Panc1 (cell line): ENCODE data around the gene ANAPC15. TPM values are rescaled to one million over a fixed set of nuclear protein-coding genes. Genes with fewer than 3 reads are reported as not detected.
"Not testable (repeated sequence)": the region's sequence is repeated elsewhere in the genome, so short reads cannot be mapped to it uniquely, and the experiment has no call there.

Experiments
- ATAC-seq: fragments of 200-7000 bp; cut with Tn5 transposase; 2 replicates; pipeline ENCODE4 v1.9.1; 2020; ENCODE audit warnings: mild to moderate bottlenecking, moderate library complexity
- BruUV-seq: library from RNA; stranded (reverse); fragments of 400-500 nt; replicated peaks from 2 replicates; lab custom pipeline; 2021; lab: Mats Ljungman, UMichigan
- CTCF ChIA-PET: fragments of 300-600 bp; sonication (Branson Sonifier 250); formaldehyde crosslinking; loops from one replicate; lab custom pipeline; 2022; ENCODE audit warnings: antibody characterized with exemption; lab: Charles Lee
- POLR2A ChIA-PET: fragments of 300-600 bp; sonication (Branson Sonifier 250); formaldehyde crosslinking; loops from one replicate; lab custom pipeline; 2022; ENCODE audit warnings: antibody characterized with exemption; lab: Charles Lee
- DNase-seq: peaks from one replicate; pipeline ENCODE4 v3.0.0-alpha.2; 2010; ENCODE audit warnings: low read depth, low spot score
- H3K27ac ChIP-seq: 2 replicates; pipeline ENCODE4 v1.5.1; 2011; ENCODE audit warnings: mild to moderate bottlenecking, low read length, inconsistent platforms
- H3K27me3 ChIP-seq: fragments of 200-500 bp; sonication (Bioruptor generic); 2 replicates; pipeline ENCODE4 v1.6.0; 2014; ENCODE audit warnings: low read length, inconsistent platforms; ENCODE audit not compliant: control insufficient read depth, insufficient read depth
- H3K36me3 ChIP-seq: fragments of 200-500 bp; sonication (Bioruptor generic); 2 replicates; pipeline ENCODE4 v1.5.1; 2014; ENCODE audit warnings: inconsistent platforms, mild to moderate bottlenecking, low read length, moderate library complexity; ENCODE audit not compliant: control insufficient read depth, insufficient read depth
- H3K4me1 ChIP-seq: 2 replicates; pipeline ENCODE4 v1.5.1; 2011; ENCODE audit warnings: inconsistent platforms, mild to moderate bottlenecking, low read length, moderate library complexity; ENCODE audit not compliant: control insufficient read depth, insufficient read depth
- H3K4me3 ChIP-seq, 2 experiments: 2 replicates each; pipeline ENCODE4 v1.5.1; 2011 to 2012; ENCODE audit warnings: low read depth in 2 of 2, low read length in 2 of 2, mild to moderate bottlenecking in 2 of 2, inconsistent platforms in 1 of 2, moderate library complexity in 1 of 2
- H3K9me3 ChIP-seq: fragments of 200-500 bp; sonication (Bioruptor generic); 2 replicates; pipeline ENCODE4 v1.5.1; 2014; ENCODE audit warnings: low read depth, mild to moderate bottlenecking, inconsistent platforms, low read length, moderate library complexity; ENCODE audit not compliant: control insufficient read depth, insufficient read depth
- POLR2AphosphoS5 ChIP-seq: IDR thresholded peaks from 2 replicates; pipeline ENCODE4 v1.6.1; 2012; ENCODE audit warnings: mild to moderate bottlenecking, low read depth, low read length, moderate library complexity
- SIN3A ChIP-seq: IDR thresholded peaks from 2 replicates; pipeline ENCODE4 v1.6.1; 2012; ENCODE audit warnings: low read depth, mild to moderate bottlenecking, low read length, moderate library complexity, borderline replicate concordance; ENCODE audit not compliant: insufficient read depth
- TCF7L2 ChIP-seq: IDR thresholded peaks from 2 replicates; pipeline ENCODE4 v1.6.1; 2011; ENCODE audit warnings: mild to moderate bottlenecking, low read depth, low read length, inconsistent platforms
- in situ Hi-C: cut with HindIII; loops from 2 replicates; pipeline ENCODE4 v1.10.0; 2016; ENCODE audit warnings: low sequenced_read_pairs, low pct_unique_long_range_greater_than_20kb
- intact Hi-C: fragments of 100-400 bp; cut with micrococcal nuclease; formaldehyde crosslinking; loops from one replicate; pipeline ENCODE4 v1.10.0; 2022; ENCODE audit not compliant: unreplicated experiment
- total RNA-seq: library from RNA; stranded (reverse); gene quantifications from one replicate; pipeline ENCODE4 v1.2.1, GENCODE V29; 2021; ENCODE audit not compliant: unreplicated experiment
- TF ChIP-seq, protein P1 (sequence below), 2 experiments: IDR thresholded peaks; 2 replicates each; pipeline ENCODE4 v1.6.1; 2011 to 2012; ENCODE audit warnings: low read depth in 2 of 2, control low read depth in 1 of 2, low read length in 1 of 2, mild to moderate bottlenecking in 1 of 2, moderate library complexity in 1 of 2; ENCODE audit not compliant: insufficient read depth in 1 of 2
- TF ChIP-seq, protein P2 (sequence below): fragments of 450-650 bp; IDR thresholded peaks from 2 replicates; pipeline ENCODE4 v1.5.1; 2017; ENCODE audit warnings: mild to moderate bottlenecking

The ANAPC15 gene
- total RNA-seq, 1 experiment from 2014 or later: 78.2 TPM

DNA sequence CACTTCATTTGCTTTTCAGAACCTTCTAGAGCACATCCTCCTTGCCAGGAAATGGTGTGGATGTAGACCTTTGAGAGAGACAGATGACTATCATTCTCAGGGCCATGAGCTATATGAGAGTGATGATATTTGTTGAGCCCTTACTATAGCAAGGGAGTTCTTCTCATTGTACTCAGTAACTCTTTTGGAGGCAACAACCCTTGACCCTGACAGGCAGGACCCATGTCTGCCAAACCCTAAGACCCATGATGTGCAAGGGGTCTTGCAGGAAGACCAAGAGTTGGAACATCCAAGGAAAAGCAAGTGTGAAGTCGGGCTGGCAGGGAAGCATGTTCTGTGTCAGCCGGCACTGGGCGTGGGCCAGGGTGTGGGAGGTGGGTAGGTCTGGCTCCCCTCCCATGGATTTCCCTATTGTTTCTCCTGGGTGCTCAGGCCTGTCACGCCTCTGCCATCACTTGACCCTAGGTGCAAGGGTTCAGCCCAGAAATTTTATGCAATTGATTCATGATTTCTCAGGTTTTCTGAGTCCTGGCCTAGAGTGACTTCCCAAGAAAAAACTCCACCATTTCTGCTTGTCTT lies 24.3 kb upstream of the ANAPC15 start:
- no peak overlapping the region for H3K27ac ChIP-seq
- H3K4me3 ChIP-seq: no peak overlapping the region
- ATAC-seq (no peak), DNase-seq (no peak)
- peaks cover 4% of the 10 kb centered on the region; the same call in 1 of the 2 replicates for H3K27me3 ChIP-seq
- intact Hi-C loops: no loop called here
- no TSS peak for BruUV-seq
- ChIA-PET POLR2A (no interaction called here), CTCF (interaction anchor here (0.5 kb wide), 1 partner anchor 359 kb away, joined by 6 read pairs; no protein-coding TSS in a partner anchor)
- H3K36me3 ChIP-seq: no peaks in the 10 kb centered on the region
- no peaks in the 10 kb centered on the region for H3K9me3 ChIP-seq
- TF ChIP-seq, protein P1, sequence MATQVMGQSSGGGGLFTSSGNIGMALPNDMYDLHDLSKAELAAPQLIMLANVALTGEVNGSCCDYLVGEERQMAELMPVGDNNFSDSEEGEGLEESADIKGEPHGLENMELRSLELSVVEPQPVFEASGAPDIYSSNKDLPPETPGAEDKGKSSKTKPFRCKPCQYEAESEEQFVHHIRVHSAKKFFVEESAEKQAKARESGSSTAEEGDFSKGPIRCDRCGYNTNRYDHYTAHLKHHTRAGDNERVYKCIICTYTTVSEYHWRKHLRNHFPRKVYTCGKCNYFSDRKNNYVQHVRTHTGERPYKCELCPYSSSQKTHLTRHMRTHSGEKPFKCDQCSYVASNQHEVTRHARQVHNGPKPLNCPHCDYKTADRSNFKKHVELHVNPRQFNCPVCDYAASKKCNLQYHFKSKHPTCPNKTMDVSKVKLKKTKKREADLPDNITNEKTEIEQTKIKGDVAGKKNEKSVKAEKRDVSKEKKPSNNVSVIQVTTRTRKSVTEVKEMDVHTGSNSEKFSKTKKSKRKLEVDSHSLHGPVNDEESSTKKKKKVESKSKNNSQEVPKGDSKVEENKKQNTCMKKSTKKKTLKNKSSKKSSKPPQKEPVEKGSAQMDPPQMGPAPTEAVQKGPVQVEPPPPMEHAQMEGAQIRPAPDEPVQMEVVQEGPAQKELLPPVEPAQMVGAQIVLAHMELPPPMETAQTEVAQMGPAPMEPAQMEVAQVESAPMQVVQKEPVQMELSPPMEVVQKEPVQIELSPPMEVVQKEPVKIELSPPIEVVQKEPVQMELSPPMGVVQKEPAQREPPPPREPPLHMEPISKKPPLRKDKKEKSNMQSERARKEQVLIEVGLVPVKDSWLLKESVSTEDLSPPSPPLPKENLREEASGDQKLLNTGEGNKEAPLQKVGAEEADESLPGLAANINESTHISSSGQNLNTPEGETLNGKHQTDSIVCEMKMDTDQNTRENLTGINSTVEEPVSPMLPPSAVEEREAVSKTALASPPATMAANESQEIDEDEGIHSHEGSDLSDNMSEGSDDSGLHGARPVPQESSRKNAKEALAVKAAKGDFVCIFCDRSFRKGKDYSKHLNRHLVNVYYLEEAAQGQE (IDR thresholded peaks at IDR 0.05; ENCODE audit: insufficient read depth in 1 of 2, low read depth in 2 of 2, low read length in 1 of 2): no peak
- TF ChIP-seq, protein P2, sequence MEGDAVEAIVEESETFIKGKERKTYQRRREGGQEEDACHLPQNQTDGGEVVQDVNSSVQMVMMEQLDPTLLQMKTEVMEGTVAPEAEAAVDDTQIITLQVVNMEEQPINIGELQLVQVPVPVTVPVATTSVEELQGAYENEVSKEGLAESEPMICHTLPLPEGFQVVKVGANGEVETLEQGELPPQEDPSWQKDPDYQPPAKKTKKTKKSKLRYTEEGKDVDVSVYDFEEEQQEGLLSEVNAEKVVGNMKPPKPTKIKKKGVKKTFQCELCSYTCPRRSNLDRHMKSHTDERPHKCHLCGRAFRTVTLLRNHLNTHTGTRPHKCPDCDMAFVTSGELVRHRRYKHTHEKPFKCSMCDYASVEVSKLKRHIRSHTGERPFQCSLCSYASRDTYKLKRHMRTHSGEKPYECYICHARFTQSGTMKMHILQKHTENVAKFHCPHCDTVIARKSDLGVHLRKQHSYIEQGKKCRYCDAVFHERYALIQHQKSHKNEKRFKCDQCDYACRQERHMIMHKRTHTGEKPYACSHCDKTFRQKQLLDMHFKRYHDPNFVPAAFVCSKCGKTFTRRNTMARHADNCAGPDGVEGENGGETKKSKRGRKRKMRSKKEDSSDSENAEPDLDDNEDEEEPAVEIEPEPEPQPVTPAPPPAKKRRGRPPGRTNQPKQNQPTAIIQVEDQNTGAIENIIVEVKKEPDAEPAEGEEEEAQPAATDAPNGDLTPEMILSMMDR: no peak
- no peak for TF ChIP-seq TCF7L2
- no peak for TF ChIP-seq POLR2AphosphoS5
- in situ Hi-C loops: no loop called here
- no peaks in the 10 kb centered on the region for H3K4me1 ChIP-seq

DNA sequence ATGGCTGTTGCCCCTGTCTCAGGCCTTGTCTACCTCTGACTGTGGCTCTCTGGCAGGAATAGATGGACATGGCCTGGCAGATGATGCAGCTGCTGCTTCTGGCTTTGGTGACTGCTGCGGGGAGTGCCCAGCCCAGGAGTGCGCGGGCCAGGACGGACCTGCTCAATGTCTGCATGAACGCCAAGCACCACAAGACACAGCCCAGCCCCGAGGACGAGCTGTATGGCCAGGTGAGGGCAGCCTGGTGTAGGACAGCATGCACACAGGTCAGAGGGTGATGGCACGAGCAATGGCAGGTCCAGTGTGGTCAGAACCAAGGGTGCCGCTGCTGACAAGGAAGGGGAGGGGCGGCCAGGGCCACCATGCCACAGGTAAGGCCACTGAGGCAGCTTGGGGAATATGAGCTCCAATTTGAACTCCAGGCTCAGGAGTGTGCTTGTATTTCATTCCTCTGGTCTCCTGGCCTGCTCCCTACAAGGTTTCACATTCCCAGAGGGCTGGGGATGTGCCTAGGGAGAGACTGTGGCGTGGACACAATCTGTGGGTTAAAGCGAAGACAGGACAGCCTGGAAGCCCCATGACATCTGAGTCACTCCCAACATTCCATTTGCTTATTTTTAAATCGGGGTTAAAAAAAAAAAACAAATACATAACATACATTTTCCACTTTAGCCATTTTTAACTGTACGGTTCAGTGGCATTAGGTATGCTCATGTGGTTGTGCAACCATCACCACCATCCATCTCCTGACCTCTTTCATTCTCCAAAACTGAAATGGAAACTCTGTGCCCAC lies 23.6 kb upstream of the ANAPC15 start:
- H3K27ac ChIP-seq: no peak overlapping the region
- H3K36me3 ChIP-seq: no peaks in the 10 kb centered on the region
- CTCF ChIA-PET: interaction anchor here (0.5 kb wide), 1 partner anchor 359 kb away, joined by 6 read pairs; no protein-coding TSS in a partner anchor
- H3K27me3 ChIP-seq: peaks cover 7% of the 10 kb centered on the region; the same call in 1 of the 2 replicates
- DNase-seq (no peak), ATAC-seq (no peak; the same call in 1 of the 2 replicates)
- in situ Hi-C loops (no loop called here), intact Hi-C loops (no loop called here)
- no TSS peak for BruUV-seq
- H3K4me1 ChIP-seq: no peaks in the 10 kb centered on the region
- H3K9me3 ChIP-seq: no peaks in the 10 kb centered on the region
- no peak overlapping the region for H3K4me3 ChIP-seq
- POLR2A ChIA-PET: no interaction called here
- no peak for TF ChIP-seq POLR2AphosphoS5
- TF ChIP-seq SIN3A: no peak
- TF ChIP-seq, protein P2: no peak
- no peak for TF ChIP-seq TCF7L2
- TF ChIP-seq, protein P1 (IDR thresholded peaks at IDR 0.05; ENCODE audit: insufficient read depth in 1 of 2, low read depth in 2 of 2, low read length in 1 of 2): no peak

DNA sequence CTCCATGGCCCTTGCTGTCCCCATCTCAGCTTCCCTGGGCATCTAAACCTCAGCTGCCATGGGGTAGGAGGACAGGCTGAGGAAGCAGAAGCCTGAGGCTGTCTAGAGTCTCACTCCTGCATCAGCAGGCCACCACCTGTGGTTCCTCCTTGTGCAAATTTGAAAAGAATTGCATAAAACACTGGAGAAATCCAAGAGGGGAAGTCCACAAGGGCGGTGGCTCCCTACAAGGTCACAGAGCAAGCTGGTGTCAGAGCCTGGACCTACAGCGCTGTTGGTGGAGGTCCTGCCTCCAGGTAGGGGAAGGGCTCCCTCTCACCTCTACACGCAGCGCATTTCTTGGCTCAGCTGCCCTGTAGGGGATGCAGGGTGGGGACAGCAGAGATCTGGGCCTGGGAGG lies 23.0 kb upstream of the ANAPC15 start, which contains the start of gene FOLR3:
TSS of gene FOLR3 (plus strand) at position 253 of the 400 bp plus-strand sequence. CDS start 228 bp downstream, outside the sequence.
- H3K36me3 ChIP-seq, intact Hi-C loops, CTCF ChIA-PET, BruUV-seq, in situ Hi-C loops, H3K27me3 ChIP-seq, H3K27ac ChIP-seq, ATAC-seq, H3K4me3 ChIP-seq, H3K9me3 ChIP-seq, DNase-seq, H3K4me1 ChIP-seq: not testable (repeated sequence)
- POLR2A ChIA-PET: interaction anchor here (0.7 kb wide), 1 partner anchor 19 kb away, joined by 3 read pairs; no protein-coding TSS in a partner anchor
